A673 (cell line): ENCODE results near the gene DNAJC19.

Experiments
- EZH2 ChIP-seq: fragments of 200-600 bp; sonication (generic); IDR thresholded peaks from 2 replicates; pipeline ENCODE4 v1.6.1; 2017; ENCODE audit warnings: borderline replicate concordance, low read depth, mild to moderate bottlenecking, mixed read lengths, antibody characterized with exemption, low read length; ENCODE audit not compliant: poor library complexity, severe bottlenecking
- TF ChIP-seq, protein P1 (sequence below): fragments of 300-800, 200-600 bp; sonication (generic); conservative IDR thresholded peaks from 2 replicates; pipeline ENCODE4 v1.5.1; 2017; ENCODE audit warnings: low read depth, mild to moderate bottlenecking, antibody characterized with exemption, low read length, moderate library complexity, mixed read lengths

DNA sequence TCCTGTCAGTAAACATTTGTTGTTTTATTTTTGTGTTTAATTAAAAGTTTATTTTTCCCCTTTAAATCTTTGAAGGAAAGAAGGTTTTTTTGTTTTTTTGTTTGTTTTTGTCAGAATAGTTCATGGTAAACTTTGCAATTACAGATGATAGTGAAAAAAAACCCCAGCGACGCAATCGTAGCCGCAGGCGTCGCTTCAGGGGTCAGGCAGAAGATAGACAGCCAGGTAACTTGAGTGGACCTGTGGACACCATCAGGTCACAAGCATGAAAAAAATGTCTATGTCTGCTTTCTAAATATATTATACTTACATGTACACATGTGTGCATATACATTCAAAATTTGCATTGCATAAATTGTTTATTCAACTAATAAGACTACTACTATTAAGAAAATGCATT, 18.6 kb downstream of the DNAJC19 start:
- no peak for TF ChIP-seq EZH2
- TF ChIP-seq, protein P1, sequence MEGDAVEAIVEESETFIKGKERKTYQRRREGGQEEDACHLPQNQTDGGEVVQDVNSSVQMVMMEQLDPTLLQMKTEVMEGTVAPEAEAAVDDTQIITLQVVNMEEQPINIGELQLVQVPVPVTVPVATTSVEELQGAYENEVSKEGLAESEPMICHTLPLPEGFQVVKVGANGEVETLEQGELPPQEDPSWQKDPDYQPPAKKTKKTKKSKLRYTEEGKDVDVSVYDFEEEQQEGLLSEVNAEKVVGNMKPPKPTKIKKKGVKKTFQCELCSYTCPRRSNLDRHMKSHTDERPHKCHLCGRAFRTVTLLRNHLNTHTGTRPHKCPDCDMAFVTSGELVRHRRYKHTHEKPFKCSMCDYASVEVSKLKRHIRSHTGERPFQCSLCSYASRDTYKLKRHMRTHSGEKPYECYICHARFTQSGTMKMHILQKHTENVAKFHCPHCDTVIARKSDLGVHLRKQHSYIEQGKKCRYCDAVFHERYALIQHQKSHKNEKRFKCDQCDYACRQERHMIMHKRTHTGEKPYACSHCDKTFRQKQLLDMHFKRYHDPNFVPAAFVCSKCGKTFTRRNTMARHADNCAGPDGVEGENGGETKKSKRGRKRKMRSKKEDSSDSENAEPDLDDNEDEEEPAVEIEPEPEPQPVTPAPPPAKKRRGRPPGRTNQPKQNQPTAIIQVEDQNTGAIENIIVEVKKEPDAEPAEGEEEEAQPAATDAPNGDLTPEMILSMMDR = no peak
